DND-41 (cell line): ENCODE results near the gene SYNM.
"Not testable (repeated sequence)": the region's sequence is repeated elsewhere in the genome, so short reads cannot be mapped to it uniquely, and the experiment has no call there.

ENCODE experiments used
- ATAC-seq: fragments of 200-7000 bp; cut with Tn5 transposase; 3 replicates; pipeline ENCODE4 v1.9.1; 2021; ENCODE audit warnings: low read depth; ENCODE audit not compliant: insufficient read depth
- DNase-seq: peaks from one replicate; pipeline ENCODE4 v3.0.0-alpha.2; 2020
- H2AFZ ChIP-seq: 2 replicates; pipeline ENCODE4 v1.6.0; 2012; ENCODE audit warnings: low read depth, low read length
- H3K27ac ChIP-seq: 2 replicates; pipeline ENCODE4 v1.5.1; 2012; ENCODE audit warnings: low read length, inconsistent platforms
- H3K27me3 ChIP-seq: fragments of 200-600 bp; sonication (generic); 2 replicates; pipeline ENCODE4 v1.6.0; 2012; ENCODE audit warnings: low read length, mild to moderate bottlenecking, inconsistent platforms; ENCODE audit not compliant: insufficient read depth, poor library complexity
- H3K36me3 ChIP-seq: 2 replicates; pipeline ENCODE4 v1.5.1; 2012; ENCODE audit warnings: low read length, inconsistent platforms; ENCODE audit not compliant: insufficient read depth
- H3K4me1 ChIP-seq: 2 replicates; pipeline ENCODE4 v1.5.1; 2012; ENCODE audit warnings: mild to moderate bottlenecking, low read length; ENCODE audit not compliant: insufficient read depth
- H3K4me2 ChIP-seq: 2 replicates; pipeline ENCODE4 v1.6.0; 2012; ENCODE audit warnings: mild to moderate bottlenecking, moderate library complexity, low read length, inconsistent platforms; ENCODE audit not compliant: insufficient read depth
- H3K4me3 ChIP-seq, 2 experiments: fragments of 200-600 bp in 1 of 2; shearing (Covaris generic) in 1 of 2; 2 replicates each; pipeline ENCODE4 v1.5.1; 2012 to 2016; ENCODE audit warnings: inconsistent platforms in 2 of 2, low read length in 2 of 2, mild to moderate bottlenecking in 2 of 2, low read depth in 1 of 2, moderate library complexity in 1 of 2
- H3K79me2 ChIP-seq: 2 replicates; pipeline ENCODE4 v1.6.0; 2012; ENCODE audit warnings: low read length, inconsistent platforms; ENCODE audit not compliant: insufficient read depth
- H3K9ac ChIP-seq: 2 replicates; pipeline ENCODE4 v1.6.0; 2012; ENCODE audit warnings: low read depth, mild to moderate bottlenecking, inconsistent platforms, low read length, moderate library complexity
- H3K9me3 ChIP-seq: 2 replicates; pipeline ENCODE4 v1.5.1; 2012; ENCODE audit warnings: low read length, moderate library complexity, mild to moderate bottlenecking, inconsistent platforms; ENCODE audit not compliant: insufficient read depth, severe bottlenecking
- H4K20me1 ChIP-seq: 2 replicates; pipeline ENCODE4 v1.6.0; 2012; ENCODE audit warnings: low read length; ENCODE audit not compliant: insufficient read depth
- CTCF ChIP-seq: IDR thresholded peaks from 2 replicates; pipeline ENCODE4 v1.5.1; 2012; ENCODE audit warnings: borderline replicate concordance, low read length, moderate library complexity, mild to moderate bottlenecking; ENCODE audit not compliant: poor library complexity, severe bottlenecking; ENCODE audit errors: extremely low read depth
- EZH2 ChIP-seq: IDR thresholded peaks from 3 replicates; pipeline ENCODE4 v1.6.1; 2012; ENCODE audit warnings: borderline replicate concordance, low read depth, mild to moderate bottlenecking, moderate library complexity, low read length, inconsistent platforms; ENCODE audit not compliant: severe bottlenecking

Gene SYNM

GRCh38 chr15:99110093-99110492, 5.2 kb downstream of the SYNM start:
- H3K27ac ChIP-seq = no peak overlapping the region
- no peak for TF ChIP-seq EZH2
- no peak for TF ChIP-seq CTCF
- H3K36me3 ChIP-seq = no peaks in the 10 kb centered on the region
- peaks cover 4% of the 10 kb centered on the region; the same call in 1 of the 2 replicates for H3K4me1 ChIP-seq
- no peak overlapping the region for H3K4me2 ChIP-seq
- H3K79me2 ChIP-seq = no peaks in the 10 kb centered on the region
- H4K20me1 ChIP-seq = no peaks in the 10 kb centered on the region
- no peaks in the 10 kb centered on the region for H3K9me3 ChIP-seq
- ATAC-seq (no peak), DNase-seq (no peak)
- no peaks in the 10 kb centered on the region for H3K27me3 ChIP-seq
- H3K9ac ChIP-seq = no peak overlapping the region
- no peak overlapping the region for H2AFZ ChIP-seq
- no peak overlapping the region for H3K4me3 ChIP-seq

- Histone ChIP-seq H3K4me2 (no peak overlapping the region), H3K4me1 (peaks cover 4% of the 10 kb centered on the region; the same call in 1 of the 2 replicates), H2AFZ (no peak overlapping the region), H3K27ac (no peak overlapping the region), H3K4me3 (no peak overlapping the region), H4K20me1 (no peaks in the 10 kb centered on the region), H3K27me3 (no peaks in the 10 kb centered on the region), H3K9ac (no peak overlapping the region), H3K9me3 (no peaks in the 10 kb centered on the region), H3K36me3 (no peaks in the 10 kb centered on the region), H3K79me2 (no peaks in the 10 kb centered on the region)
- ATAC-seq = peak; percentile 62; the same call in 1 of the 3 replicates
- TF ChIP-seq EZH2 = no peak
- no peak for TF ChIP-seq CTCF
- no peak for DNase-seq
Observed at GRCh38 chr15:99110581-99111320, 5.9 kb downstream of the SYNM start.

GRCh38 chr15:99111641-99112040, 6.8 kb downstream of the SYNM start:
- ATAC-seq = not testable (repeated sequence)

GRCh38 chr15:99113547-99114271, 8.8 kb downstream of the SYNM start:
- Histone ChIP-seq H4K20me1 (no peaks in the 10 kb centered on the region), H3K79me2 (no peaks in the 10 kb centered on the region), H3K27me3 (no peaks in the 10 kb centered on the region), H3K9me3 (no peaks in the 10 kb centered on the region), H3K4me2 (no peak overlapping the region), H3K4me1 (no peaks in the 10 kb centered on the region), H2AFZ (no peak overlapping the region), H3K27ac (no peak overlapping the region), H3K4me3 (no peak overlapping the region), H3K9ac (no peak overlapping the region), H3K36me3 (no peaks in the 10 kb centered on the region)
- TF ChIP-seq CTCF (no peak), EZH2 (no peak)
- ATAC-seq (no peak), DNase-seq (no peak)

More at GRCh38 chr15:99111641-99112040, 6.8 kb downstream of the SYNM start:
- H3K4me1 ChIP-seq, H3K36me3 ChIP-seq, DNase-seq, H3K9ac ChIP-seq, H3K9me3 ChIP-seq, H4K20me1 ChIP-seq, H3K4me2 ChIP-seq, H2AFZ ChIP-seq, H3K27me3 ChIP-seq, H3K79me2 ChIP-seq, H3K27ac ChIP-seq, H3K4me3 ChIP-seq: not testable (repeated sequence)
